Activated B cell treated with CpG ODN at 0.5 μM for 24 hours (primary cell): ENCODE measurements around the gene PES1. TPM values are rescaled to one million over a fixed set of nuclear protein-coding genes. Genes with fewer than 3 reads are reported as not detected.
"Not testable (repeated sequence)": the region's sequence is repeated elsewhere in the genome, so short reads cannot be mapped to it uniquely, and the experiment has no call there.

Source experiments
- ATAC-seq: fragments of 200-7000 bp; cut with Tn5 transposase; one replicate; pipeline ENCODE4 v1.10.0; 2021; ENCODE audit warnings: low read depth, mild to moderate bottlenecking, moderate library complexity
- CTCF ChIA-PET: fragments of 350-600 bp; sonication (Branson Sonifier 250); formaldehyde crosslinking; loops from one replicate; lab custom pipeline; 2021; ENCODE audit warnings: antibody characterized with exemption; lab: Charles Lee
- POLR2A ChIA-PET: fragments of 350-600 bp; sonication (Branson Sonifier 250); formaldehyde crosslinking; loops from one replicate; lab custom pipeline; 2021; ENCODE audit warnings: antibody characterized with exemption; lab: Charles Lee
- DNase-seq: peaks from one replicate; pipeline ENCODE4 v3.0.0; 2022
- H3K27ac Mint-ChIP-seq: one replicate; pipeline ENCODE4 v1.8.0; 2020; ENCODE audit warnings: mixed read lengths
- H3K27me3 Mint-ChIP-seq: one replicate; pipeline ENCODE4 v1.8.0; 2021; ENCODE audit warnings: mixed read lengths
- H3K36me3 Mint-ChIP-seq: one replicate; pipeline ENCODE4 v1.8.0; 2021; ENCODE audit warnings: low read depth, mixed read lengths
- H3K4me1 Mint-ChIP-seq: one replicate; pipeline ENCODE4 v1.8.0; 2021; ENCODE audit warnings: mixed read lengths
- H3K4me3 Mint-ChIP-seq: one replicate; pipeline ENCODE4 v1.8.0; 2020; ENCODE audit warnings: mild to moderate bottlenecking, mixed read lengths
- H3K9me3 Mint-ChIP-seq: one replicate; pipeline ENCODE4 v1.8.0; 2020; ENCODE audit warnings: mixed read lengths
- CTCF ChIP-seq: fragments of 200-600 bp; IDR thresholded peaks from one replicate; pipeline ENCODE4 v1.8.0; 2022; ENCODE audit warnings: antibody characterized with exemption, mild to moderate bottlenecking
- intact Hi-C: fragments of 100-400 bp; cut with micrococcal nuclease; formaldehyde crosslinking; loops from one replicate; pipeline ENCODE4 v1.15.1; 2024
- total RNA-seq: library from RNA; stranded (reverse); gene quantifications from 2 replicates; pipeline ENCODE4 v1.2.3, GENCODE V29; 2022

The PES1 gene
- total RNA-seq, 1 donor from 2014 or later: 124 TPM

GRCh38 chr22:30552719-30553118, 39.0 kb downstream of the PES1 start:
- peaks cover 8% of the 10 kb centered on the region for H3K27me3 Mint-ChIP-seq
- TF ChIP-seq CTCF: no peak
- no peak for ATAC-seq
- H3K36me3 Mint-ChIP-seq: no peaks in the 10 kb centered on the region
- no peaks in the 10 kb centered on the region for H3K4me1 Mint-ChIP-seq
- intact Hi-C loops: no loop called here
- no peak for DNase-seq
- no peaks in the 10 kb centered on the region for H3K9me3 Mint-ChIP-seq
- no peak overlapping the region for H3K4me3 Mint-ChIP-seq
- POLR2A ChIA-PET: interaction anchor here (0.6 kb wide), 1 partner anchor 93 kb away, joined by 6 read pairs; no protein-coding TSS in a partner anchor
- H3K27ac Mint-ChIP-seq: no peak overlapping the region
- CTCF ChIA-PET: no interaction called here

- DNase-seq, ATAC-seq, CTCF ChIA-PET, H3K4me3 Mint-ChIP-seq, intact Hi-C loops, H3K27me3 Mint-ChIP-seq, POLR2A ChIA-PET, H3K36me3 Mint-ChIP-seq, H3K9me3 Mint-ChIP-seq, H3K4me1 Mint-ChIP-seq, H3K27ac Mint-ChIP-seq: not testable (repeated sequence)
These were observed 39.9 kb downstream of the PES1 start for GRCh38 chr22:30551813-30552212.

GRCh38 chr22:30547188-30547587, 44.5 kb downstream of the PES1 start:
- no peaks in the 10 kb centered on the region for H3K4me1 Mint-ChIP-seq
- H3K9me3 Mint-ChIP-seq: no peaks in the 10 kb centered on the region
- H3K4me3 Mint-ChIP-seq: no peak overlapping the region
- CTCF ChIA-PET: no interaction called here
- no peak for TF ChIP-seq CTCF
- no peak for ATAC-seq
- intact Hi-C loops: no loop called here
- H3K27ac Mint-ChIP-seq: no peak overlapping the region
- no peak for DNase-seq
- peaks cover 28% of the 10 kb centered on the region for H3K27me3 Mint-ChIP-seq
- POLR2A ChIA-PET: no interaction called here
- no peaks in the 10 kb centered on the region for H3K36me3 Mint-ChIP-seq

GRCh38 chr22:30546616-30547015, 45.1 kb downstream of the PES1 start, which contains the start of gene SEC14L6:
Gene SEC14L6 (minus strand): TSS chr22:30546741. CDS start chr22:30546682, 59 bp downstream.
- no peak for DNase-seq
- ATAC-seq: no peak
- Mint-ChIP-seq H3K27ac (no peak within 1 kb of the TSS), H3K9me3 (no peaks in the 10 kb centered on the region), H3K36me3 (no peaks in the 10 kb centered on the region), H3K4me1 (no peaks in the 10 kb centered on the region), H3K27me3 (peaks cover 30% of the 10 kb centered on the region), H3K4me3 (no peak within 1 kb of the TSS)
- ChIA-PET CTCF (no interaction called here), POLR2A (no interaction called here)
- TF ChIP-seq CTCF: no peak
- intact Hi-C loops: no loop called here

DNA sequence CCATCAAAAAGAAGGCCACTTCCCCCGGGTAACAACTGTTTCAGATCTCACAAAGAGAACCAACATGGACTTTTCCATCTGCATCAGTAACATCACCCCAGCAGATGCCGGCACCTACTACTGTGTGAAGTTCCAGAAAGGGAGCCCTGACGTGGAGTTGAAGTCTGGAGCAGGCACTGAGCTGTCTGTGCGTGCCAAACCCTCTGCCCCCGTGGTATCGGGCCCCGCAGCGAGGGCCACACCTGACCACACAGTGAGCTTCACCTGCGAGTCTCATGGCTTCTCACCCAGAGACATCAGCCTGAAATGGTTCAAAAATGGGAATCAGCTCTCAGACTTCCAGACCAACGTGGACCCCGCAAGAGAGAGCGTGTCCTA, 48.9 kb downstream of the PES1 start:
- Mint-ChIP-seq H3K4me3 (no peak overlapping the region), H3K36me3 (no peaks in the 10 kb centered on the region)
- CTCF ChIA-PET: no interaction called here

More for the DNA sequence above, 48.9 kb downstream of the PES1 start:
- Mint-ChIP-seq H3K9me3 (no peaks in the 10 kb centered on the region), H3K4me1 (no peaks in the 10 kb centered on the region), H3K27ac (no peak overlapping the region), H3K27me3 (peaks cover 31% of the 10 kb centered on the region)
- intact Hi-C loops: no loop called here
- POLR2A ChIA-PET: no interaction called here
- DNase-seq (no peak), ATAC-seq (no peak)
- TF ChIP-seq CTCF: no peak
